LoVo (cell line): Measurements from ENCODE around the gene TNRC6C.
"Not testable (repeated sequence)": the region's sequence is repeated elsewhere in the genome, so short reads cannot be mapped to it uniquely, and the experiment has no call there.

ENCODE experiments used
- DNase-seq: peaks from one replicate; pipeline ENCODE4 v3.0.0-alpha.2; 2016; ENCODE audit warnings: low spot score

TNRC6C gene

DNA sequence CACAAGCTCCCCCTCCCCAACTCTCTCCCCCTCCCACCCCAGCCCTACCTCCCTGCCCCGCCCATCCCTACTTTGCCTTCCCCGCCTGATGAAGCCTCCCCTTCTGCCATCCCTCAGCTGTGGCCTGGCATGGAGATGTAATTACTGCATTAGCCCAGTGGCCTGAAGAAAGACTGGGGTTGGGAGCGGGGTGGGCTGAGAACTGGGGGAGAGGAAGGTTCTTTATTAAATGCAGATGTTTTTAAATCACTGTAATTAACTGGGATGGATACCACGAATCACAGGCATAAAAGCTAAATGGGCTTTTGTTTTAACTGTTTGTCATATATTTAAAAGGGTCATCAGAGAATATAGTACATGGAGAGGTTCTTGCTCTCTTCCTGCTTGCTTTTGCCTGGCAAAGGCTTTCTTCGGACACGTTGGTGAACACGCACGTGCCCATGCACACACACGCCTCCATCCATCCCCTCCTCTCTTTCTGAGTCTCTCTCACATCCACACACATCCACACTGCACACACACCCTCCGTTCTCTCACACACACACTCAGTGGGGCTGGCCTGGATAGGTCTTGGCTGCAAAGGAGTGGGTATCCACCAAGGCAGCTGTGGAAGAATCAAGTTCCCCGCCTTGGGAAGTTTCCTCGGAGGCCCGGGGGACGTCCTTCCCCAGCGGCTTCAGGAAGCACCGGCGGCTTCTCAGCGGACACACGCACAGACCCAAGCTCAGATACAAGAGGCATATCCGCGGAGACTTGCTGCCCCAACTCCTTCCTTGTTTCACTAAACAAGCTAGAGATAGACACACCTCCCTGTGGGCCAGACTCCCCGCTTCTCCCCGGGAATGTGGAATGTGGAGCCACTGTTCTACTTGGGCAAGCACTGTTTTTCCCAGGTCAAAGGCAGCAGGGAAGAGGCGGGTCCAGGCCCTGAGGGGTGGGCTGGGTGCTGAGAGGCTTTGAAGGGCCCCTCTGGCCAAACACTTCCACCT lies 27.4 kb upstream of the TNRC6C start:
- DNase-seq = no peak

DNA sequence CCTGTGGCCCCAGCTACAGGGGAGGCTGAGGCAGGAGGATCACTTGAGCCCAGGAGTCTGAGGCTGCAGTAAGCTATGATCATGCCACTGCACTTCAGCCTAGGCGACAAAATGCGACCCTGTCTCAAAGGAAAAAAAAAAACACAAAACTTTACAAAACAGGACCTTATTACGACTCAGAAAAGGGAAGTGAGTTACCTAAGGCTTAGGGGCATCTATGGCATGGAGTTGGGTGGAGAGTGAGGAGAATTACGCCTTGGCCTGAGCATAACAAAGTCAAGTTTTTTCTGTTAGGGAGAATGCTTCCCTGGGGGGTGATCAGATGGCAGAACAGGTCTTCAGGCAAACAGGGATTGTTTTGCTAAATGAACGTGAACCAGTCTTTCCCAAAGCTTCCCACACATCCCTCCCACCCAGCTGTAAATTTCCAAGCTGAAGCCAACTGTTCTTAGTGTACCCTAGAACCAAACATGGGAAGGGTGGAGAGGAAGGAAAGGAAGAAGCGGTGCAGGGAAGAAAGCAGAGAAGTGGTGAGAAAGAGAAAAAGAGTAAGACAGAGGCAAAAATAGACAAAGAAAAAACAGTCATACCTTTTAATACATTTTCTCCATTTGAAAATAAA lies 24.6 kb upstream of the TNRC6C start:
- DNase-seq = no peak

DNA sequence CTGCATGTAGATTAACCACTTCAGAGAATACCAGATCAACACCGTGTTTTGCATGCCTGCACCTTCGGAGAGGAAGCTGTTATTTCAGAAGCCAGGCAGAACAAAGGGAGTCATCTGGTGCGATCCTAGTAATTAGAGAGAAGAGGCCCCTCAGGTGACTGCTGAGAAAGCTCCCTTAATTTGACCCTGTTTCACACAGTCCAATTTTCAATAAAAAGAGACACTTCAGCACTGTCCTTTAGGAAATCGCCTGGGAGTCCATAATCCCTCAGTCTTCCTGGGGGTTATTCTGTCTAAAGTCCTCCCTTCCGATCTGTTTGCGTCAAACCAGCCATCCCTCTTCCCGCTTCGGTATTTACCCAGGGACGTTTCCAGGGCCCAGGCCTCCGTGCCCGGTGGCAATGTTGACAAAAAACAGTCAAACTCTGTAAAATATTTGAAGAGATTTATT lies 23.4 kb upstream of the TNRC6C start:
- DNase-seq = no peak

DNA sequence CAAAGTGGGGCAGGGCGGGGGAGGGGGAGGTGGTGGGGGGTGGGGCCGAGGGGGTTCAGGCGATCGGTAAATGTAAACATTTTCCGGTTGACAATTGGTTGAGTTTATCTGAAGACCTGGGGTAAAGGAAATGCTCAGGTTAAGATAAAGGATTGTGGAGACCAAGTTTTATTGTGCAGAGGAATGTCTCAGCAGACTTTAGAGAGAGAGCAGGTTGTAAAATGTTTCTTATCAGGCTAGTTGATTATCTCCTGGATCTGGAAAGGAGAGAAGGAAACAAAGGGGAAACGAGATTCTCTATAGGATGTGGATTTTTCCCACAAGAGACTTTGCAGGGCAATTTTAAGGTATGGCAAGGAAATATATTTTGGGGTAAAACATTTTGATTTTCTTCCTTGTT lies 22.8 kb upstream of the TNRC6C start:
- not testable (repeated sequence) for DNase-seq

DNA sequence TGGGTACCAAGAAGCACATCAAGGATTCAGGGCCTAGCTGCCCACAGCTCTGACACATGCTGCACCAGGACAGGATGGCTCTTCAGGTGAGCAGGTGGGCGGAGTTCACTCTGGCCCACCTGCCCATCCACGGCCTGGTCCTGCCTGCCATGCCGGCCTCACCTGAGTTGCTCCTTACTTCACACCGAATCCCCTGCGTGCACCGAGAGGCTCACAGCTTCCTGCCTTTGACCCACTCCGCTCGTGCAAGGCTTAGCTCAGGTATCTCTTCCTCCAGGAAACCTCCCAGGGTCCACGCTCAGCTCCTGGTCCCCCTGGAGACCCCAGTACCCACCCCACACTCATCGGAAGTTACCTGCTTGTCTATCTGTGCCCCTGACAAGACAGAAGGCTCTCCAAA lies 21.6 kb upstream of the TNRC6C start:
- DNase-seq = no peak

DNA sequence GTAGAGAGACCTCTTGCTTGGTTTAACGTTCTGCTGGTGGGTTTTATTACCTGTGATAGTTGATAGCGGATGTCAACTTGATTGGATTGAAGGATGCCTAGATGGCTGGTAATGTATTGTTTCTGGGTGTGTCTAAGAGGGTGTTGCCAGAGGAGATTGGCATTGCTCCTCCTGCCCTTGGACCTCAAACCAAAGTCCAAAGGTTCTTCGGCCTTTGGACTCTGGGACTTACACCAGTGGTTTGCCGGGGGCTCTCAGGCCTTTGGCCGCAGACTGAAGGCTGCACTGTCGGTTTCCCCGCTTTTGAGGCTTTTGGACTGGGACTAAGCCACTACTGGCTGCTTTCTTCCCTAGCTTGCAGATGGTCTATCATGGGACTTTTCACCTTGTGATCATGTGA lies 17.5 kb upstream of the TNRC6C start:
- DNase-seq = no peak

DNA sequence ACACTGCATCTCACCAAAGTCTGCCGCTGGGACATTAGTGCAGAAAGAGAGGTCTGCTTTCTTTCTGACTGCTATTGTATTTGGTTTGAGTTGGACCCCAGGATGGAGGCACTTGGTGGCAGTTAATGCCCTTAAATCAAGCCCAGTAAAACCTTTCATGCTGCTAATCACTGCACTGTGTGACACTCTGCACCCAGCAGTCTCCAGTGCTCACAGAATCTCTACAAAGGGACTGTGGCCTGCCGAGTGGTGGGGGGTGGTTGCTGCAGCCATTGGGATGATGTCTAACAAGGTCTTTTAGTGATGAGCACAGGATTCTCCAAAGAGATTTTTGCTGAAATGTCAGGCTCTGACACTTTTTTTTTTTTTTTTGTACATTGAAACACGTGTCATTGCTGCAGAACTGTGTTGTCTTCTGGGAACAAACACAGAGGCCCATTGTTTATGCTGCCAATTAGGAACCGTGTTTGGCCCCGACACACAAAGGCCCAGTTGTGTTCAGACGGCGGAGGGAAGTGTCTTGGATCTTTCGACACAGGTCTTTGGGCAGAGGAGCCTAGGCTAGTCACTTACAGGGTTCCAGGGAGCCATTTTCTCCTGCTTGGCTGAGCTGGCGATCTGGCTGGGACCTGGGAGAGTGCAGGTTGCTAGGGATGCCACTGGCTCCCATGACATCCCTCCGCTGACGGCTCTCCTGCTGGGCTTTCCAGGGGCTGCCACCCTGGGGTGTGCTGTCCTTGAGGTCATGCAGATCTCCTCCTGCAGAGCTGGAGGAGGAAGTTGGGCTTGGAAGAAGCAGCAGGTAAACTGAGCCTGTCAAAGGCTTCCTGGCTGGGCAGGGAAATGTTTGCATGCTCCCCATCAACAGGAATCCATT lies 16.2 kb upstream of the TNRC6C start:
- DNase-seq = no peak

DNA sequence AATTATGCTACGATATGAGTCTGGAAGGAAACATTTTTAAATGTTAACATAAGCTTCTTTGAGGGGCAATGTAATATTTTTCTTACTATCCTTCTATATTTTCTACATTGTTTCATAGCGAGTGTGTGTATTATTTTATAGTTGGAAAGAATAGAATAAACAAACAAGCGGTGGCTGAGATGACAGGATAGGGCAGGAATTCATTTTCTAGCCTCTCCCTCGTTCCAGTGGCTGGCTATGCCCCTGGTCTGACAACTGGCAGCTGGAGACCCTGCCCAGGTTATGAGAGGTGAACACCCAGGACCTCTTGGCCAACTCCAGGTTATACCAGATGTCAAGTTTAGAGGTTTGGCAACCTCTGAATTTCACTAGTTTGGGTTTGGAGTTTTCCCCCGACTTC lies 14.5 kb upstream of the TNRC6C start:
- no peak for DNase-seq

DNA sequence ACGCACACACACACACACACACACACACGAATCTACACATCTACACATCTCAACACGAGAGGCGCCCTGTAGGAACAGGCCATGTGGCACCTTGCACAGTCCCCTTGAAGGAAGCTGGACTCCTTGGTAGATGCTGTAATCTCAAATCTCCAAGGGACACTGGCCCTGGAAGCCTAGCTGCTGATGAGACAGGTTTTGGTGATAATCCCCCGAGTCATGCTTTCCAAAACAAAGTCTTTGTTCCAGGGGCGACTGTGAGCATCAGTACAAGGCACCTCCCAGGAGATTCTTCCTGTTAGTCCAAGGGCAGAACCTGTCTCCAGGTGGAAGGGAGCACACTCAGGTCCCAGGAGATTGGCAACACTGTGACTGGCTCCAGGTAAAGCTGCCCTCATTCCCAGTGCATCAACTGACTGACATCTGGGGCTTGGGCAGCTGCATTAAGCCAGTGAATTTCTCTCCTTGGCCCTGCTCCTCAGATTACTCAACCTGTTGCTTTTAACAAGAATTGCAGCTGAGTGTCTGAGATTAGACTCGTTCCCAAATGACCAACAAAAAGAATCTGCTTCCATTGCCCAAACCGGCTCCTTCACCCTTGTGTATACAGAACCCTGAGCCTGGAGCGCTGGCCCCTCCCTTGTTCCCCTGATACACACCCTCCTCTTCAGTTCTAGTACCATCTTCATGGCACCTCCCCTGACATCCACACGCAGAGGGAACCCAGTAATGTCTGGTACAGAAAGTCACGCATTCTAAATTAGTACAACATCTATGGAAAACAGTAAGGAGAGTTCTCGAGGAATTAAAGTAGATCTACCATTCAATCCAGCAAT lies 13.9 kb upstream of the TNRC6C start:
- no peak for DNase-seq

DNA sequence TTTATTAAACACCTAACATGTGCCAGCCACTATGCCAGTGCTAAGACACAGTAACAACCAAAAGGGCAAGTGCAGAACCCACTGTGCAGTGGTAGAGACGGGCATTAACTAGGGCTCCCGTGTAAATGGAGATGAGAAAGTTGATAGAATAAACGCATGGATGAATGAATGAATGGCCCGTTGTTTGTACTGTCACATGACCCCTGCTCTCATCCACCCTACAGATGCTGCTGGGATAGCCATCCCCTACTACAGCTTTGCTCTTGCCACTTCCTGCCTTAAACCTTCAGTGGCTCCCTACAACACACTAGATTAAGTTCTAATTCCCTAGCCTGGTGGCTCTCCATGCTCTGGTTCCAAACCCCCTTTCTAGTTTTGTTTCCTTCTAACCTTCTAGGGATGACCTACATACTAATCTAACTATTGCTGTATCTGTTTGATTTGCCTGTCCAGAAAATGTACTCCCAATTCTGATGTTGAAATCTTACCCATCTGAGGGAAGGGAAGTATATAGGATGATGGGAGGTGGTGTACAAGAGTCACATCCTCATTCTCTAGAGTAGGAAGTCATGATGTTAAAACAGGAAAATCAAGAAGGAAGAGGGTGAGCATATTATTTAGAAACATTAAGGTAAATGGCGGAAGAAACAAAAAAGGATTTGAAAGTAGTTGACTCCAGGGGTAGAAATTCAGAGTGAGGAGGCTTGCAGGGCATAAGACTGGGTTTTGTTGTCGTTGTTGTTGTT lies 11.4 kb upstream of the TNRC6C start:
- no peak for DNase-seq

DNA sequence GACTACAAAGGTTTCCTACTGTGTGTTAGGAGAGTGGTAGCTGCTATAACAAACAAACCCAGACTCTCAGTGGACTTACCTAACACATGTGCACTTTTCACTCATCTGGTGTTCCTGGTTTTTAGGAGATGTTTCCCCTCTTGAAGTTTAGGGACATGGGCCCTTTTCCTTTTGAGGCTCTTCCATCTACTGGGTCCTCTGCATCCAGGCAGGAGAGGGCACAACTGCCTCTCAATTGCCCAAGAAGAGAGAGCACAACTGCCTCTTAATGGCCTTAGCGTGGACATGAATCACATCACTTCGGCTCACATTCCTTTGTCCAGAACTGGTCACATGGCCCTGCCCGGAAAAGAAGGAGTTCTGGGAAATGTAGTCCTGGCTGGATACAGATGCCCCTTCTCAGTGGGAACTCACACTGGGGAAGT lies 9.8 kb upstream of the TNRC6C start:
- no peak for DNase-seq

DNA sequence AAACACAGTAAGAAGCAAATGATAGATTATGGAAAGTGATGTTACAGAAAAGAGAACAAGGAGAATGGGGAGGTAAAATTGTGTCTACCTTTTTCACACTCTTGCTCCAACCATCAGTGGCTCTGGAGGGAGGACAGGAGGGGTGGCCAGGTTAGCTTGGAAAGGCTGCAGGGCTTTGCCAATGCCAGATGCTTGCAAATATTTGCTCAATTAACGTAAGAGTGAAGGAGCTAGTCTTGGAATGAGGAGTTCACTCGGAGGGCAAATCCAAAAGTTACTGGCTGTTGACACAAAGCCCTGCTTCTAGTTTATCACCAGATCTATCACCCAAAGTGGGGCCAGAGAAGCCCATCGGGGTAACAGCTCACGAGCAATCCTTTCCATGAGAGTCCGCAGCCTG lies 7.4 kb upstream of the TNRC6C start:
- DNase-seq = no peak

DNA sequence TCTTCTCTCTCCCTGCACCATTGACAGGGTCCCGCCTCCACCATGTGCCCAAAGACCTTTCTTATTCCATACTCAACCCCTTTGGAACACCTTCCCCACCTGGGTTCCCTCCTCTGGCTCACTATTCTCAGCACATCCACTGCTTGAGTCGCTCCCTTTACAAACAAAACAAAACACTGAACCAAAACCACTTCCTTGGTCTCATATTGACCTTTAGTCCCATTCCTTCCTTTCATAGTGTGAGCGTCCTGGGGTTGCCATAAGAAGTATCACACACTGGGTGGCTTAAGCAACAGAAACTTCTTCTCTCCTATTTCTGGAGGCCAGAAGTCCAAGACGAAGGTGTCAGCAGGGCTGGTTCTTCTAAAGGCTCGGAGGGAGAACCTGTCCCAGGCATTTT lies 6.1 kb upstream of the TNRC6C start:
- no peak for DNase-seq

DNA sequence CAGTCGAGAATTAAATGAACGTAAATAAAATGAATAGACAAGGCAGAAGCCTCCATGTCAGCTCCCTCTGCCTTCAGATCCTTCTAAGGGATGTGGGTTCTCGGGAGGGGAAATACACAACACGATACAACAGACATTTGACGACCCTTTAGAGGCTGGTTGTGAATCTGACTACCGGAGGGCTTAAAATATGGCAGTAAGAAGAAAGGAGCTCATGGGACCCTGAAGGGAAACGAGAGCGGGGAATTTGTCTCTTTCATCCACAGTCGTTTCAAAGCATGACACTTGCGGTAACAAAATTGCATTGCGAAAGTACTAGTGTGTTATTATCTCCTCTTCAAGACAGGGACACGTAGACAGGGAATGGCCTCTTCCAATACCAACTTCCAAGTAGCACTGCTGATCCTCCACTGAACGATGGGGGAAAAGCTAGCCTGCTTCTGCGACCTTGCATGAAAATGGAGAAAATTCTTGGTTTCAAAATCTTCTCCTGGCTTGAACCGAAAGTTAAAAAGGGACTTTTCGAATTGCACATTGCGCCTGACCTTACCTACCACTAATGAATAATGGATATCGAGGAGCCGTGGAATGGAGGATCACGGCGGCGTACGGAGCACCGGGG lies 1.2 kb upstream of the TNRC6C start:
- no peak for DNase-seq

DNA sequence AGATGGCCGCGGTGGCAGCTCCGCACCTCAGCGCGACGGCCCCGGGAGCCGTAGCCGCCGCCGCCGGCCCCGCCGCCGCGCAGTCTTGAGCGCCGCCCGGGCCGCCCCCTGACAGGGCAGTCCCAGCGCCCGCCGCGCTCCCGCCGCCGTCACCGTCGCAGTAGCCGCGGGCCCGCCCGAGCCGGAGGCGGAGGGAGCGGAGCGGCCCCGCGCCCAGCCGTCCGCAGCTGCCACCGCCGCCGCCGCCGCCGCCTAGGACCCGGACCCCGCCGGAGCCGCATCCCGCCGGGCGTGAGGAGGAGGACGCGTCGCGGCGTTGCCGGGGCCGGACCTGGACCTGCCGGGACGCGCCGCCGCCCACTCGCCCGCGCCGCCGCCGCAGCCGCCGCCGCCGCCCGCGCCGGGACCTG lies 218 bp downstream of the TNRC6C start:
- peak; percentile 8 for DNase-seq

DNA sequence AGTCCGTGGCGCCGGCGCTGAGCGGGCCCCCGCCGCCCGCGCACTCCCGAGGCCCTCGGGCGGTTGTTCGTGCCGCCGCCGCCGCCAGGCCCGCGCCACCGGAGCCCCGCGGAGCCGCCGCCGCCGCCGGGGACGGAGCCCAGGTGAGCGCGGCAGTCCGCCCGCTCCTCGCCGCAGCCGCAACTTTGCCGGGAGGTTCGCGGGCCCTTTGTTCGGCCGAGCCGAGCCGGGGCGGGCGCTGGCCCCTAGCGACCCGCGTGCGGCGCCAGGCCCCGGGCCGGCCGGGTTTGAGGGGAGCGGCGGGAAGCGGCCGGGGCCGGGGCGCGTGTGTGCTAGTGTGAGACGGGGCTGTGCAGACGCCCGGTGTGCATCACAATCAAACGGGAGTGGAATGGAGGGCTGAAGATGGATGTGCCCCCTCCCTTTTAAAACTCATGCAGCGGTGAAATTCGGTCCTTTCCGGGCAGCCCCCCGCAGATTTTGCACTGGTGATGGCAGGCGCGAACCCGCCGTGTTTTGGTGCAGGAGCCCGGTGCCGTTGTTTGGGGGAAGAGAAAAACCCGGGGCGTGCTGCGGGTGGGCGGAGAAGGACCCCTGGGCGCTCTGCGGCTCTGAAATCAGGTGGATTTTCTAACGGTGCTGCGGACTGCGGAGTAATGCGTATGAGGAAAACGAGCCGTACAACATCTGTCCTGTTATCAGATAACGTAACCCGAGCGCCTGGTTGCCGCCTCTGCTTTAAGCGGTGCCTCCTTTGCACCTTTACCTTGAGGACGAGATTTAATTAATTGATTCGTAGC lies 823 bp downstream of the TNRC6C start:
- peak; percentile 5 for DNase-seq

DNA sequence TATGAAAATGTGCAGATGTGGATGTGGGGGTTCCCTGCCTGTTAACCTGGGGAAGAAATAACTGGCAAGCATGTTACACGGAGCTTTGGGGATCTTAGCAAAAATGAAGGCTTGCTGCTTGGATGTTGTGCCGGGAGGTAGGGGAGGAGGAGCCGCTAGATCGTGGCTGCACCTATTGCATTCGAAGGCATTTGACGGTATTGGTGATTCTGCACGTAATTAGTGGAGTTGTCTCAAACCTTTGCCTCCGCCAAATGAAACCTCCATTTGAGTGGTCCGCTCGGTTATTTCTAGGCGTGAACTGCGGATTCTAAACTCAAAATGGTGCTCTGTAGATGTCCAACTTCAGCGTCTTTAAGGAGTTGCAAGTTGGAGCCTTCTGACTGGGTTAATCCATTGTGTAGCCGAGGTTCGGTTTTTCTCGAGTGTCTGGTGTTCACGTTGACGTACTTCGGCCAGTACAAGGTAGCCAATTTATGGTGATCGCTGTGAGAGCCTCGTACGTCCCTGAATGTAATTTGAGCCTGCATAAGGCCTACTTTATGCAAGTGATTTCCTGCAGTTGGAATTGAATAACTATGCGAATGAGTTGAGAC lies 1.5 kb downstream of the TNRC6C start:
- no peak for DNase-seq

DNA sequence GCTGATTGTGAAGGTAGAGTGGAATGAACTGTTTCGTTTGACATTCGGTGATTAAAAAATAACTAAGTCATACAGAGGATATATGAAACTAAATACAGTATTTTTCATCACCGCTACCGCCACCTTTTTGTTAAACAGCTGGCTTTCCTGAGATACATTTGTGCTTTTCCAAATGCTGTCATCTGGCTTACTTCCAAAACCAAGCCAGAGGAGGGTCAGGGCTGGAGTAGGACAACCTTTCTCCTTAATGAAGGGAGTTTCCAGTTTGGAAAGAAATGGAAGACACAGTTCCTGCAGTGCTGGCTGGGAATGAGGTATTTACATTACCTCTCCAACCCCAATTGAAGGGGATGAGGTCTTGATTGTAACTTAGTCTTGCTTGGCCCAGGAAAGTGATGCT lies 3.2 kb downstream of the TNRC6C start:
- DNase-seq = no peak

DNA sequence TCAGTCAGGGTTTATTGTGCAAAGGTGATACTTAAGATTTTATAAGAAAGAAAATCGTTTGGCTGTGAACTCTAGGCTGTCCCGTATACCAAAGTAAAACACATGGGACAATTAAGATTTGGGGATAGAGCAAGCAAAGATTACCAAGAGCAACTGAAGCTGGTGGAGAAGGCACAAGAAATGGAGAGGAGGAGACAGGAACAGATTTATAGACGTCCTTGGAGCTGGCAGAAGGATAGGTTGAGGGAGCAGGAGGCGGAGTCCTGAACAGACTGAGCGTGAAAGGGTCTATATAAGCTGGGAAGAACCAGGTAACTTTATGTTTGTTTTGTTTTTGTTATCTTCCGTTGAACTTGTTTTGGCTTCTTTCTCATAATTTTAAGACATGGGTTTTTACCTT lies 3.8 kb downstream of the TNRC6C start:
- DNase-seq = no peak
